BLaER1 treated with 17β-estradiol and CSF1 and Interleukin-3, amounts not matched to agents 10 nM and 100 nM (cell line): ENCODE measurements around the gene HIP1.
A peak's percentile ranks its signal among the peaks of the same experiment; 100 is the strongest.
"Not testable (repeated sequence)": the region's sequence is repeated elsewhere in the genome, so short reads cannot be mapped to it uniquely, and the experiment has no call there.

Experiments used
- H3K27ac ChIP-seq, 11 experiments: shearing (Covaris generic); formaldehyde crosslinking; 2 replicates each; pipeline ENCODE4 v1.8.1; 2022
- H3K27me3 ChIP-seq, 11 experiments: shearing (Covaris generic); formaldehyde crosslinking; 2 replicates each; pipeline ENCODE4 v1.8.1; 2022
- H3K36me3 ChIP-seq, 11 experiments: shearing (Covaris generic); formaldehyde crosslinking; 2 replicates each; pipeline ENCODE4 v1.8.1; 2022
- H3K4me1 ChIP-seq, 10 experiments: shearing (Covaris generic); formaldehyde crosslinking; 2 replicates each; pipeline ENCODE4 v1.8.1; 2022
- H3K4me2 ChIP-seq, 11 experiments: shearing (Covaris generic); formaldehyde crosslinking; 2 replicates each; pipeline ENCODE4 v1.8.1; 2022
- H3K4me3 ChIP-seq, 10 experiments: shearing (Covaris generic); formaldehyde crosslinking; 2 replicates each; pipeline ENCODE4 v1.8.1; 2022
- H3K9ac ChIP-seq, 11 experiments: shearing (Covaris generic); formaldehyde crosslinking; 2 replicates each; pipeline ENCODE4 v1.8.1; 2022
- H3K9me3 ChIP-seq, 11 experiments: shearing (Covaris generic); formaldehyde crosslinking; replicated peaks in 1 of 11; 2 replicates each; pipeline ENCODE4 v1.8.1; 2022
- H4K20me1 ChIP-seq, 11 experiments: shearing (Covaris generic); formaldehyde crosslinking; 2 replicates each; pipeline ENCODE4 v1.8.1; 2022
- Cebpa-rat ChIP-seq, 11 experiments: shearing (Covaris generic); IDR thresholded peaks; 2 replicates each; pipeline ENCODE4 v1.8.1; 2022

Gene HIP1

DNA sequence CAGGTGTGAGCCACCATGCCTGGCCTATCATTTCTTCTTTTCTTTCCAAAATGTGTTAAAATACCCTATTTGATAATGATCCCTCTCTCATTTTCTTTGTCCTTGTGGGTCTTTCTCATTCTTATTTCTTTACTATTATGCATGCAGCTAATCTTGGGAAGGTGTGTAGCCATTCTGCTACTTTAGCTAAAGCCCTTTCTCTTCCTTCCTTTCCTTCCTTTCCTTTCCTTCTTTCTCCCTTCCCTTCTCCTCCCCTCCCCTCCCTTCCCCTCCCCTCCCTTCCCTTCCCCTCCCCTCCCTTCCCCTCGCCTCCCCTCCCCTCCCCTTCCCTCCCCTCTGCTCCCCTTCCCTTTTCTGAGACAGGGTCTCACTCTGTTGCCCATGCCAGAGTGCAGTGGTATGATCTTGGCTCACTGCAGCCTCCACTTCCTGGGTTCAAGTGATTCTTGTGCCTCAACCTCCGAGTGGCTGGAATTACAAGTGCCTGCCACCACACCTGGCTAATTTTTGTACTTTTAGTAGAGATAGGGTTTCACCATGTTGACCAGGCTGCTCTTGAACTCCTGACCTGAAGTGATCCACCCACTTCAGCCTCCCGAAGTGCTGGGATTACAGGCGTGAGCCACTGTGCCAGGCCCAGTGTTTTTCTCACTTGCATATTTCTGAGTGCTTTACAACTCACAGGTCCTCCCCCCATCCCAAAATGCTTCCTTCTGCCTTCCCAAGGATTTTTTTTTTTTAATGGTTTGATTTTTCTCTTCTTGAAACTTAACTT is 42.3 kb downstream of the HIP1 start:
- no peak for TF ChIP-seq Cebpa-rat (IDR thresholded peaks at IDR 0.05)

DNA sequence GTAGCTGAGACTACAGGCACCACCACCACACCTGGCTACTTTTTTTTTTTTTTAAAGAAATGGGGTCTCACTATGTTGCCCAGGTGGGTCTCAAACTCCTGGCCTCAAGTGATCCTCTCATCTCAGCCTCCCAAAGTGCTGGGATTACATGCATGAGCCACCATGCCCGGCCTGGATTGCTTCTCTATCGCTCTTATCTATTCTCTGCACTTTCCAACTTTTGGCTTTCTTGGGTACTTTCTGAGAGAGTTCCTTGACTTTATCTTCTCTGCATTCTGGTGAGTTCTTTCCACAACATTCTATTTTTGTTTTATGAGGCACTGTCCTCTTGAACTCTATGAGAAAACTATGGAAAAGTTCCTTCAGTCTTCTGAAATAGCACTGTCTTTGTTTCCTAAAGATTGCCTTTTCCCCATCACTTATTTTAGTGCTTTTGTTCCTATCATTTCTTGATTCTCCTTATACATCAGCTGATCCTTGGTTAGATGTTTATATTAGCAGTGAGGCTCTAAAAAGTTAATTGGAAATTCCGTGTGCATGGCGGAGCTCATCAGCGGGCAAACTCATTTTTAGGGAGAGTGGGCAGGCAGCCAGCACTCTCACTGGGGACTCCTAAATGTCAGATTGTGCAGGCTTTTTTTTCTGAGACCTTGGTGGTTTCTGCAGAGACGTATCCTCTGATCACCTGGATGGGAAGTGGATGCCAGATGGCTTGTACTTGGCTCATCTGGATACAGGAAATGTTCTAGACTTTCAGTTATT is 43.9 kb downstream of the HIP1 start:
- Histone ChIP-seq H3K27me3 (no peaks in the 10 kb centered on the region), H3K4me3 (no peak overlapping the region), H3K27ac (no peak overlapping the region), H3K9me3 (peaks cover 0 to 8% (median 0%) of the 10 kb centered on the region in 11 experiments; a peak in 2 of 22 replicates), H3K9ac (no peak overlapping the region), H3K4me2 (peak overlapping the region in 9 of 11 experiments; percentile 12 to 61 (median 32); a peak in 17 of 22 replicates), H3K36me3 (0 out of 22 replicates have a peak, but pooled peaks cover 0 to 3% (median 0%) of the 10 kb centered on the region in 11 experiments), H4K20me1 (no peaks in the 10 kb centered on the region), H3K4me1 (peaks cover 6 to 62% (median 51%) of the 10 kb centered on the region in 10 experiments)
- TF ChIP-seq Cebpa-rat (IDR thresholded peaks at IDR 0.05), result no peak

More for the DNA sequence above, 42.3 kb downstream of the HIP1 start:
- H3K27me3 ChIP-seq, result no peaks in the 10 kb centered on the region
- peaks cover 0 to 60% (median 43%) of the 10 kb centered on the region in 10 experiments; a peak in 16 of 20 replicates for H3K4me1 ChIP-seq
- peak overlapping the region in 3 of 11 experiments; percentile 46 to 61 (median 50); a peak in 5 of 22 replicates for H3K4me2 ChIP-seq
- H3K9me3 ChIP-seq, result peaks cover 0 to 8% (median 0%) of the 10 kb centered on the region in 11 experiments; a peak in 2 of 22 replicates
- H4K20me1 ChIP-seq, result no peaks in the 10 kb centered on the region
- no peak overlapping the region for H3K27ac ChIP-seq
- H3K9ac ChIP-seq, result no peak overlapping the region
- H3K36me3 ChIP-seq, result 0 out of 22 replicates have a peak, but pooled peaks cover 0 to 3% (median 0%) of the 10 kb centered on the region in 11 experiments
- no peak overlapping the region for H3K4me3 ChIP-seq

DNA sequence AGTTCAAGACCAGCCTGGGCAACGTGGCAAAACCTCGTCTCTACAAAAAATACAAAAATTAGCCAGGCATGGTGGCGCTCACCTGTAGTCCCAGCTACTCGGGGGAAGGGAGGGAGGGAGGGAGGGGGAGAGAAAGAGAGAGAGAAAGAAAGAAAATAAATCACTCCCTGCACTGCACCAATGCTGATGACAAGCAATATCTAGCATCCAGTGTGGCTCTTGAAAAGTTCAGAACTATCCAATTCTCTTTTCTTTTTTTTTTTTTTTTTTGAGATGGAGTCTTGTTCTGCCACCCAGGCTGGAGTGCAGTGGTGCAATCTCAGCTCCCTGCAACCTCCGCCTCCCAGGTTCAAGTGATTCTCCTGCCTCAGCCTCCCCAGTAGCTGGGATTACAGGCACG is 45.1 kb downstream of the HIP1 start:
- not testable (repeated sequence) for H3K4me3 ChIP-seq, H3K9ac ChIP-seq, H3K4me2 ChIP-seq, H3K27ac ChIP-seq, H3K36me3 ChIP-seq, H3K27me3 ChIP-seq, H4K20me1 ChIP-seq, H3K9me3 ChIP-seq
- H3K4me1 ChIP-seq, result peaks cover 18 to 68% (median 58%) of the 10 kb centered on the region in 10 experiments

DNA sequence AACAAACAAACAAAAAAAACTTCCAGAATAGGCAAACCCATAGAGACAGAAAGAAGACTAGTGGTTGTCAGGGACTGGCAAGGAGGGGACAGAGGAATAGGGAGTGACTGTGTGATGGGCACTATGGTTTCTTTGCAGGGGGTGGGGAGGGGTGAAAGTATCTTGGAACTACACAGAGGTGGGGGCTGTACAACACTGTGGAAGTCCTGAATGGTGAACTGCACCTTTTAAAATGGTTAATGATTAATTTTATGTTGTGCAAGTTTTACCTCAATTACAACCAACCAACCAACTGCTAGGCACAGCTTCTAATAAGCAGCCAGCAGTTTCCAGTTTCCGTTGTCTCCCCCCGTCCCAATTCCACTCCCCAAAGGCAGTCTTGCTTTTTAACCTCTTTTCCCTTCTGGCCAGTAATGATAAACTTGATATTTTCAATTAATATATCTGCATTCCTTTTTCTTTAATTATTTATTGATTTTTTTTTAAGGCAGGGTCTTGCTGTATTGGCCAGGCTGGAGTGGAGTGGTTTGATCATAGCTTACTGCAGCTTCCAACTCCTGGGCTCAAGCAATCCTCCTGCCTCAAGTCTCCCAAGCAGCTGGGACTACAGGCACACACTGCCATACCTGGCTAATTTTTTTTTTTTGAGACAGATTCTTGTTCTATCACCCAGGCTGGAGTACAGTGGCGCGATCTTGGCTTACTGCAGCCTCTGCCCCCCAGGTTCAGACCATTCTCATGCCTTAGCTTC is 46.8 kb downstream of the HIP1 start:
- Histone ChIP-seq H3K9ac (no peak overlapping the region), H3K4me3 (no peak overlapping the region), H3K4me2 (no peak overlapping the region), H3K4me1 (peaks cover 28 to 71% (median 60%) of the 10 kb centered on the region in 10 experiments), H3K27me3 (peaks cover 0 to 5% (median 0%) of the 10 kb centered on the region in 11 experiments; a peak in 2 of 22 replicates), H3K27ac (no peak overlapping the region), H4K20me1 (peaks cover 0 to 11% (median 0%) of the 10 kb centered on the region in 11 experiments; a peak in 2 of 22 replicates), H3K36me3 (0 out of 22 replicates have a peak, but pooled peaks cover 0 to 3% (median 0%) of the 10 kb centered on the region in 11 experiments), H3K9me3 (peaks cover 0 to 8% (median 0%) of the 10 kb centered on the region in 11 experiments; a peak in 2 of 22 replicates)
- no peak for TF ChIP-seq Cebpa-rat (IDR thresholded peaks at IDR 0.05)

DNA sequence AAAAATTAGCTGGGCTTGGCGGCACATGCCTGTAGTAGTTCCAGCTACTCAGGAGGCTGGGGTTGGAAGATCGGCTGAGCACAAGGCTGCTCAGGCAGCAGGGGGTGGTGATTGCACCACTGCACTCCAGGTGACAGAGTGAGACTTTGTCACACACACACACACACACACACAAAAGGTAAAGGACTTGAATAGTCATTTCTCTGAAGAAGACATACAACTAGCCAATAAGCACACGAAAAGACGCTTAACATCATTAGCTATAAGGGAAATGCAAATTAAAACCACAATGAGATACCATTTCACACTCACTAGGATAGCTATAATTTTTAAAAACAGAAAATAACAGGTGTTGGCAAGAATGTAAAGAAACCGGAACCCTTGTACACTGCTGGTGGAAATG is 48.6 kb downstream of the HIP1 start:
- H3K27ac ChIP-seq, result peak overlapping the region in 4 of 11 experiments; percentile 43 to 75 (median 60); a peak in 7 of 22 replicates
- H3K36me3 ChIP-seq, result 0 out of 22 replicates have a peak, but pooled peaks cover 0 to 3% (median 0%) of the 10 kb centered on the region in 11 experiments
- H3K4me3 ChIP-seq, result no peak overlapping the region
- peaks cover 0 to 11% (median 0%) of the 10 kb centered on the region in 11 experiments; a peak in 2 of 22 replicates for H4K20me1 ChIP-seq
- H3K27me3 ChIP-seq, result peaks cover 0 to 5% (median 0%) of the 10 kb centered on the region in 11 experiments; a peak in 2 of 22 replicates
- H3K9ac ChIP-seq, result peak overlapping the region in 4 of 11 experiments; percentile 10 to 47 (median 18); a peak in 5 of 22 replicates
- H3K4me1 ChIP-seq, result peaks cover 28 to 59% (median 51%) of the 10 kb centered on the region in 10 experiments
- no peak for TF ChIP-seq Cebpa-rat (IDR thresholded peaks at IDR 0.05)
- peak overlapping the region; percentile 36 to 93 (median 90) for H3K4me2 ChIP-seq
- peaks cover 0 to 8% (median 0%) of the 10 kb centered on the region in 11 experiments; a peak in 2 of 22 replicates for H3K9me3 ChIP-seq

DNA sequence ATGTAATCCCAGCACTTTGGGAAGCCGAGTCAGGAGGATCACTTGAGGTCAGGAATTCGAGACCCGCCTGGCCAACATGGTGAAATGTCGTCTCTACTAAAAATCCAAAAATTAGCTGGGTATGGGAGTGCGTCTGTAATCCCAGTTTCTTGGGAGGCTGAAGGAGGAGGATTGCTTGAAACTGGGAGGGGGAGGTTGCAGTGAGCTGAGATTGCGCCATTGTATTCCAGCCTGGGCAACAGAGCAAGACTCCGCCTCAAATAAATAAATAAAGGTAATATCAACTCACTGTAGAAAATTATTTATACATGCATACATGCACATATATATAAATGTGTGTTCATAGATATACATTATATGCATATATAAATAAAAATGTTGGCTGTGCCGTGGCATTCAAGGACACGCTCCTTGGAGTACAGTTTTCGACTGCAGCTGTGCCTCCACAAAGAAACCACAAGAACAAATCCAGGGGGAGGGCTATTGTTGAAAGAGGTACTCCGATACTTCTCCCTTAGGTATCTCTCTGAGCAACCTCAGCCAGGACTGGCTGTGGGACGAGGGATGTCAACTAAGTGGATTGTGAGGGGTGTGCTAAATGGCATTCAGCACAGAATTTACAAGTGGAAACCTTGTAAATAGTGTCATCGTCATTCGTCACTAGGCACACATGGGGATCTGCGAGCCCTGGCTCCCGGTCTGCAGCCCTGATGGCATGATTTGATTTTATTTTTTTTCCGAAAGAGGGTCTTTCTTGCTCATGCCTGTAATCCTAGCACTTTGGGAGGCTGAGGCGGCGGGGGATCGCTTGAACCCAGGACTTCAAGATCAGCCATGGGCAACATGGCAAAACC is 49.3 kb downstream of the HIP1 start:
- peaks cover 28 to 53% (median 46%) of the 10 kb centered on the region in 10 experiments for H3K4me1 ChIP-seq

More for the DNA sequence above, 49.3 kb downstream of the HIP1 start:
- Histone ChIP-seq H3K27me3 (peaks cover 0 to 5% (median 0%) of the 10 kb centered on the region in 11 experiments; a peak in 2 of 22 replicates), H3K4me3 (no peak overlapping the region), H3K9me3 (peaks cover 0 to 8% (median 0%) of the 10 kb centered on the region in 11 experiments; a peak in 2 of 22 replicates), H3K27ac (peak overlapping the region in 6 of 11 experiments; percentile 49 to 75 (median 74); a peak in 10 of 22 replicates), H3K4me2 (peak overlapping the region; percentile 36 to 93 (median 90)), H3K36me3 (0 out of 22 replicates have a peak, but pooled peaks cover 0 to 3% (median 0%) of the 10 kb centered on the region in 11 experiments), H3K9ac (peak overlapping the region in 4 of 11 experiments; percentile 47 to 68 (median 60); a peak in 7 of 22 replicates), H4K20me1 (peaks cover 0 to 11% (median 0%) of the 10 kb centered on the region in 11 experiments; a peak in 2 of 22 replicates)
- TF ChIP-seq Cebpa-rat (IDR thresholded peaks at IDR 0.05), result peak in 5 of 11 experiments; percentile 42 to 83 (median 58); a peak in 7 of 22 replicates
